Stomach (tissue), 9 donors: Measurements from ENCODE around the gene GZMM. TPM values are rescaled to one million over a fixed set of nuclear protein-coding genes. Genes with fewer than 3 reads are reported as not detected.
A peak's percentile ranks its signal among the peaks of the same experiment; 100 is the strongest.

ENCODE experiments used
- DNase-seq, 2 donors: peaks; one replicate each; pipeline versions ENCODE4 v3.0.0 to v3.0.0-alpha.2; 2013 to 2019
- H3K27ac ChIP-seq, 5 donors: fragments of 200-600 bp in 4 of 5; sonication (generic) in 4 of 5; one replicate each; pipeline ENCODE4 v1.5.1; 2013 to 2019; ENCODE audit warnings: mild to moderate bottlenecking in 1 of 5, moderate library complexity in 1 of 5
- H3K27me3 ChIP-seq, 3 donors: fragments of 200-600 bp; sonication (generic); one replicate each; pipeline ENCODE4 v1.5.1; 2017 to 2019; ENCODE audit warnings: mixed run types in 1 of 3
- H3K36me3 ChIP-seq, 4 donors: fragments of 200-600 bp; sonication (generic); 1 replicate in 3 of 4; 2 replicates in 1 of 4; pipeline ENCODE4 v1.5.1; 2016 to 2019
- H3K4me1 ChIP-seq, 4 donors: fragments of 200-600 bp; sonication (generic); one replicate each; pipeline ENCODE4 v1.5.1; 2016 to 2019
- H3K4me3 ChIP-seq, 4 donors: fragments of 200-600 bp; sonication (generic) in 3 of 4; one replicate each; pipeline ENCODE4 v1.5.1; 2016 to 2019; ENCODE audit warnings: mild to moderate bottlenecking in 1 of 4
- H3K9me3 ChIP-seq, 4 donors: fragments of 200-600 bp; sonication (generic); one replicate each; pipeline ENCODE4 v1.5.1; 2016 to 2019
- CTCF ChIP-seq, 7 experiments: fragments of 450-650 bp in 4 of 7; fragments of 200-600 bp in 3 of 7; sonication (generic) in 3 of 7; IDR thresholded peaks; one replicate each; pipeline ENCODE4 v1.5.1; 2016 to 2019; ENCODE audit warnings: antibody characterized with exemption in 7 of 7, control low read depth in 2 of 7, mild to moderate bottlenecking in 1 of 7
- EP300 ChIP-seq: sonication (generic); formaldehyde crosslinking; IDR thresholded peaks from one replicate; pipeline ENCODE4 v1.6.1; 2017; ENCODE audit warnings: antibody characterized with exemption
- POLR2A ChIP-seq, 4 donors: fragments of 450-650 bp; IDR thresholded peaks; one replicate each; pipeline ENCODE4 v1.6.1; 2016; ENCODE audit warnings: antibody characterized with exemption in 4 of 4, control low read depth in 2 of 4, mild to moderate bottlenecking in 1 of 4, moderate library complexity in 1 of 4
- POLR2AphosphoS5 ChIP-seq, 3 donors: sonication (generic); formaldehyde crosslinking; IDR thresholded peaks; one replicate each; pipeline ENCODE4 v1.6.1; 2016; ENCODE audit warnings: antibody characterized with exemption in 3 of 3
- WGBS, 5 donors: extraction: QIAGEN DNeasy Blood & Tissue Kit in 3 of 5; methylation state at CpG; one replicate each; pipeline versions ENCODE4 v1.1.5 to v1.1.7; 2013 to 2018; 5-methylcytosine and 5-hydroxymethylcytosine counted together
- intact Hi-C: fragments of 100-400 bp; cut with DNase I; formaldehyde crosslinking; loops from one replicate; pipeline ENCODE4 v1.15.1; 2023; ENCODE audit warnings: low total_unique reads
- polyA plus RNA-seq, 3 donors: library from polyadenylated mRNA; stranded (reverse); fragments of 200-250 nt; gene quantifications; one replicate each; pipeline ENCODE4 v1.2.3, GENCODE V29; 2013
- total RNA-seq, 5 donors: library from RNA; depleted of rRNA; stranded (reverse); fragments of >200 nt; gene quantifications; one replicate each; pipeline versions ENCODE4 v1.1.0 to v1.2.3, GENCODE V29; 2014 to 2016
- donor health status: healthy with polysubstance abuse.
- donor health status: Bipolar disorder and iron deficiency.
- donor health status: healthy.

GZMM gene
- total and polyA plus RNA-seq, 8 donors = 0.37 to 6.6 (median 0.93) TPM; not detected in 3

GRCh38 chr19:556611-557382, 12.9 kb downstream of the GZMM start:
- peaks cover 8 to 27% (median 19%) of the 10 kb centered on the region in 4 donors for H3K4me1 ChIP-seq
- H3K27ac ChIP-seq = peak overlapping the region in 2 of 5 donors; percentile 26 to 39
- H3K4me3 ChIP-seq = no peak overlapping the region
- DNase-seq = no peak
- no peak for TF ChIP-seq CTCF (IDR thresholded peaks at IDR 0.05)
- TF ChIP-seq POLR2A (IDR thresholded peaks at IDR 0.05) = no peak
- no peak for TF ChIP-seq POLR2AphosphoS5 (IDR thresholded peaks at IDR 0.05)
- TF ChIP-seq EP300 = no peak
- WGBS, 5 donors = 73 to 84% (median 79%) methylated on average over 16 to 31 of the region's 31 CpGs
- H3K27me3 ChIP-seq = peaks cover 0 to 14% (median 0%) of the 10 kb centered on the region in 3 donors
- H3K36me3 ChIP-seq = no peaks in the 10 kb centered on the region
- no peaks in the 10 kb centered on the region for H3K9me3 ChIP-seq
- intact Hi-C loops = no loop called here

- peaks cover 0 to 3% (median 0%) of the 10 kb centered on the region in 3 donors for H3K27me3 ChIP-seq
- TF ChIP-seq POLR2AphosphoS5 (IDR thresholded peaks at IDR 0.05) (no peak), POLR2A (IDR thresholded peaks at IDR 0.05) (no peak), CTCF (IDR thresholded peaks at IDR 0.05) (no peak), EP300 (no peak)
- no peaks in the 10 kb centered on the region for H3K9me3 ChIP-seq
- no peaks in the 10 kb centered on the region for H3K36me3 ChIP-seq
- intact Hi-C loops = no loop called here
- DNase-seq = peak; percentile 40 to 78
- WGBS, 5 donors = 43 to 53% (median 46%) methylated on average over 16 to 21 of the region's 21 CpGs
- H3K4me3 ChIP-seq = no peak overlapping the region
- H3K27ac ChIP-seq = peak overlapping the region in 1 of 5 donors; percentile 44
- H3K4me1 ChIP-seq = peaks cover 8 to 27% (median 18%) of the 10 kb centered on the region in 4 donors
These were observed 15.1 kb downstream of the GZMM start for GRCh38 chr19:558770-559439.

- Histone ChIP-seq H3K36me3 (no peaks in the 10 kb centered on the region), H3K27ac (peak overlapping the region in 1 of 5 donors; percentile 14), H3K9me3 (no peaks in the 10 kb centered on the region), H3K4me3 (no peak overlapping the region), H3K4me1 (peaks cover 8 to 27% (median 18%) of the 10 kb centered on the region in 4 donors), H3K27me3 (peaks cover 0 to 3% (median 0%) of the 10 kb centered on the region in 3 donors)
- intact Hi-C loops = no loop called here
- no peak for DNase-seq
- 74 to 84% (median 80%) methylated on average over 12 of the region's 12 CpGs for WGBS, 5 donors
- TF ChIP-seq EP300 = no peak
- no peak for TF ChIP-seq POLR2AphosphoS5 (IDR thresholded peaks at IDR 0.05)
These were observed 16.3 kb downstream of the GZMM start for GRCh38 chr19:560121-560520.

GRCh38 chr19:566403-566802, 22.6 kb downstream of the GZMM start:
- WGBS, 5 donors = 52 to 84% (median 72%) methylated on average over 18 to 19 of the region's 19 CpGs
- DNase-seq = peak in 1 of 2 donors; percentile 88
- peak overlapping the region in 4 of 5 donors; percentile 48 to 85 (median 71) for H3K27ac ChIP-seq

More at GRCh38 chr19:566403-566802, 22.6 kb downstream of the GZMM start:
- TF ChIP-seq EP300 = peak; percentile 68
- peak; percentile 56 to 72 (median 71) for TF ChIP-seq POLR2AphosphoS5 (IDR thresholded peaks at IDR 0.05)
- TF ChIP-seq POLR2A (IDR thresholded peaks at IDR 0.05) = no peak
- no peak for TF ChIP-seq CTCF (IDR thresholded peaks at IDR 0.05)
- no peaks in the 10 kb centered on the region for H3K9me3 ChIP-seq
- H3K4me1 ChIP-seq = peaks cover 4 to 15% (median 7%) of the 10 kb centered on the region in 4 donors
- H3K36me3 ChIP-seq = no peaks in the 10 kb centered on the region
- intact Hi-C loops = no loop called here
- H3K27me3 ChIP-seq = no peaks in the 10 kb centered on the region
- H3K4me3 ChIP-seq = no peak overlapping the region
